Measurements from ENCODE around the gene GSTK1.

GRCh38 chr7:143271240-143271639, 8.0 kb downstream of the GSTK1 start:
- TF ChIP-seq EZH2phosphoT487 (IDR thresholded peaks at IDR 0.05; ENCODE audit: insufficient read depth, low read depth) = no peak
- no peak for TF ChIP-seq EZH2 (IDR thresholded peaks at IDR 0.05; ENCODE audit: insufficient read depth, poor library complexity, severe bottlenecking)
